ENCODE results near the gene ITPKC.

ITPKC gene

DNA sequence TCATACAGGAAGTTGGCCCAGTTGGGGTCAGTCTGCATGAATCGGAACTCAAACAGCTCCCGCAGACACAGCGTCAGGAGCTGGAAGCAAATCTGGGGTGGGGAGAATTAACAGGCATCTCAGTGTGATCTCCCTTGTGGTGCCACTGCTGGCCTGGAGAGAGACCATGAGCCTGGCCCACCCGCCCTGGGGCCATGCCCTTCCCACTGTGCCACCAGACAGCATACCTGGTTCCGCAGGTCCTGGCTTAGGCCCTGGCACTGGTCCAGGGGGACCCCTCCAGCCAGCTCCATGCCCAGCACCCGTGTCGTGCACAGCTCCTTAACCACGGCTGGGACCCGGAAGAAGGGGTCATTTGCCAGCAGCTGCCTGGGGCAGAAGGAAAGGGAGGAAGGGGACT lies 16.8 kb upstream of the ITPKC start:
- TF ChIP-seq, protein P1, sequence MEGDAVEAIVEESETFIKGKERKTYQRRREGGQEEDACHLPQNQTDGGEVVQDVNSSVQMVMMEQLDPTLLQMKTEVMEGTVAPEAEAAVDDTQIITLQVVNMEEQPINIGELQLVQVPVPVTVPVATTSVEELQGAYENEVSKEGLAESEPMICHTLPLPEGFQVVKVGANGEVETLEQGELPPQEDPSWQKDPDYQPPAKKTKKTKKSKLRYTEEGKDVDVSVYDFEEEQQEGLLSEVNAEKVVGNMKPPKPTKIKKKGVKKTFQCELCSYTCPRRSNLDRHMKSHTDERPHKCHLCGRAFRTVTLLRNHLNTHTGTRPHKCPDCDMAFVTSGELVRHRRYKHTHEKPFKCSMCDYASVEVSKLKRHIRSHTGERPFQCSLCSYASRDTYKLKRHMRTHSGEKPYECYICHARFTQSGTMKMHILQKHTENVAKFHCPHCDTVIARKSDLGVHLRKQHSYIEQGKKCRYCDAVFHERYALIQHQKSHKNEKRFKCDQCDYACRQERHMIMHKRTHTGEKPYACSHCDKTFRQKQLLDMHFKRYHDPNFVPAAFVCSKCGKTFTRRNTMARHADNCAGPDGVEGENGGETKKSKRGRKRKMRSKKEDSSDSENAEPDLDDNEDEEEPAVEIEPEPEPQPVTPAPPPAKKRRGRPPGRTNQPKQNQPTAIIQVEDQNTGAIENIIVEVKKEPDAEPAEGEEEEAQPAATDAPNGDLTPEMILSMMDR (IDR thresholded peaks at IDR 0.05; ENCODE audit: insufficient read depth, low read length, missing control alignments) = no peak
- ChIA-PET POLR2A (interaction anchor here (0.7 kb wide), 1 partner anchor 78 kb away, joined by 3 read pairs; the partner anchor contains the start of gene RAB4B), CTCF (interaction anchor here (0.8 to 1.3 kb wide), 3 partner anchors 9 to 14 kb away, joined by 3 read pairs; no protein-coding TSS in a partner anchor)
- DNase-seq (ENCODE audit: low read depth, low spot score) = no peak
- no peak overlapping the region for H3K4me3 ChIP-seq (ENCODE audit: low read depth, low read length)

DNA sequence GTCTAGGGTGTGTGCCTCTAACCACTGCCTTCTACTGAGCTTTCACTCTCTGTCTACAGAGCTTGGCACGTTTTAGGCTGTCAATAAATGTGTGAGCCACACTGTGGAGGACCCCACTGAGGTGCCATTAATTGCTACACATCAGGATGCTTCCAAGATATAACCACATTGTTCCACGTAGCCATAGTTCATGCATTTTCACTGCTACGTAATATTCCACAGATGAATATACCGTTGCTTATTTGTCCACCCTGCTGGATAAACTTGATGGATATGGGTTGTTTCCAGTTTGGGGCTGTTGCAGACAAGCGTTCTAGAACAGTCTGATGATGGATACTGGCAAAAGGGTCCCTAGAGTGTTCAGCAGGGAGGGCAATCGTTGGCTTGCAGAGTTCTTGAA lies 15.2 kb upstream of the ITPKC start:
- TF ChIP-seq, protein P1 (IDR thresholded peaks at IDR 0.05; ENCODE audit: insufficient read depth, low read length, missing control alignments) = no peak
- POLR2A ChIA-PET = no interaction called here
- no peak for DNase-seq (ENCODE audit: low read depth, low spot score)
- H3K4me3 ChIP-seq (ENCODE audit: low read depth, low read length) = no peak overlapping the region
- CTCF ChIA-PET = interaction anchor here (0.6 to 1.3 kb wide), 3 partner anchors 9 to 702 kb away, joined by 3 to 4 read pairs (median 4); no protein-coding TSS in a partner anchor

DNA sequence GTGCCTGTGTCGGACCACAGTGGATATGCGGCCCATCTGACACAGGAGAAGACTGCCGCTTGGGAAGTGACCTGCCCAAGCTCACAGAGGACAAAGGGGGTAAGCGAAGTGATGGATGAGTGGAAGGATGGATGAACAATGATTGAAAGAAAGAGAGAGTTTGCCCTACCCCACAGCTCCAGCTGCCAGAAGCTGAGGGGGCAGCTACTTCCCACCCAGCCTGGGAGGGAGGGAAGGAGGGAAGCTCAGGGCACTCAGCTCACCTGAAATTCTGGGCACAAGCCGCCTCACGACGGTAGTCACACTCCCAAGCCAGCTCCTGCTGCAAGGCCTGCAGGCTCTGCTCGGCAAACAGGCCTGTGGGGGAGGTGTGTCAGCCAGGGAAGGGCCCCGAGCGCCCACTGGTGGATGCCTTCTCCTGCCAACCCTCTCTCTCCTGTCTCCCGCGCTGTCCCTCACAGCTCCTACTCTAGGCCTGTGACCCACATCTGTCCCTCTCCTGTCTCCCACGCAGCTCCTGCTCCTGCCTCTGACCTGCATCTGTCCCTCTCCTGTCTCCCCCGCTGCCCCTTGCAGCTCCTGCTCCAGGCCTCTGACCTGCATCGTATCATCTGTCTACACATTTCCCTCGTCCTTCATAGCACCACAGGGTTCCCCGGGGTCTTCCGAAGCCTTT lies 14.4 kb upstream of the ITPKC start:
- CTCF ChIA-PET = interaction anchor here (1.0 to 1.3 kb wide), 2 partner anchors 10 to 11 kb away, joined by 3 to 4 read pairs; no protein-coding TSS in a partner anchor
- DNase-seq (ENCODE audit: low read depth, low spot score) = no peak

DNA sequence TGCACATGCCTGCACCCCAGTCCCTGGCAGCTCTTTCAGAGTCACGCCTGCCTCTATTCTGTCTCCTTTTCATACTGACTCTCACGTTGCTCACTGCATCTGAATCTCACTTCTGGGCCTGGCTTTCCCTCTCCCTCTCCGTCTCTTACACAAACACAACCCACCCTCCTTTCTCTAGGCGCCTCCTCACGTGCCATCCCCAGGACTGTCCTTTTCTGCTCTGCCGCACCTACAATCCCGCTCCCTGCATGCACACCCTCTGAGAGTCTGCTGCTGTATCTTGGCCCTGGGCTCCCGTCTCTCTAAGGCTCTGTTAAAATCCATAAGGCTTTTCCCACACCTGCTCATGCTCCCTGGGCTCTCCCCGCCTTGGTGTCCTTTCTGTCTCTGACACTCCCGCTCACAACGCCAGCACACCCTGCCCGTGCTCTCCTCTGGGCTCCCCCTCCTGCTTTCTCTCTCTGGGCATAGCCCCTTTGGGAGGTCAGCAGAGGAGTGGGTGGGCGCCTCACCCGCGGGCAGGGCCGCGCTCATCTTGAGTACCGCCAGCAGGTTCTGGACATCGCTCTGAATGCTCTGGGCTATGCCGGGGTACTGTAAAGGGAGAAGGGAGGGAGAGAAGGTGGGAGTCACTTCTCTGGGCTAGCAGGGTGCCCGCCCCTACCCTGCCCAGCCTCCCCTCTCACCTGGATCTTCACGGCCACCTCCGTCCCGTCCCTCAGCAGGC lies 13.7 kb upstream of the ITPKC start:
- H3K4me3 ChIP-seq (ENCODE audit: low read depth, low read length) = no peak overlapping the region
- POLR2A ChIA-PET = no interaction called here
- CTCF ChIA-PET = interaction anchor here (0.6 to 1.3 kb wide), 5 partner anchors 10 to 278 kb away, joined by 3 to 4 read pairs (median 3); partner anchors contain the start of gene SERTAD1
- TF ChIP-seq, protein P1 (IDR thresholded peaks at IDR 0.05; ENCODE audit: insufficient read depth, low read length, missing control alignments) = no peak
- no peak for DNase-seq (ENCODE audit: low read depth, low spot score)

More for the DNA sequence above, 14.4 kb upstream of the ITPKC start:
- TF ChIP-seq, protein P1 (IDR thresholded peaks at IDR 0.05; ENCODE audit: insufficient read depth, low read length, missing control alignments) = peak; percentile 59
- POLR2A ChIA-PET = no interaction called here
- H3K4me3 ChIP-seq (ENCODE audit: low read depth, low read length) = no peak overlapping the region

DNA sequence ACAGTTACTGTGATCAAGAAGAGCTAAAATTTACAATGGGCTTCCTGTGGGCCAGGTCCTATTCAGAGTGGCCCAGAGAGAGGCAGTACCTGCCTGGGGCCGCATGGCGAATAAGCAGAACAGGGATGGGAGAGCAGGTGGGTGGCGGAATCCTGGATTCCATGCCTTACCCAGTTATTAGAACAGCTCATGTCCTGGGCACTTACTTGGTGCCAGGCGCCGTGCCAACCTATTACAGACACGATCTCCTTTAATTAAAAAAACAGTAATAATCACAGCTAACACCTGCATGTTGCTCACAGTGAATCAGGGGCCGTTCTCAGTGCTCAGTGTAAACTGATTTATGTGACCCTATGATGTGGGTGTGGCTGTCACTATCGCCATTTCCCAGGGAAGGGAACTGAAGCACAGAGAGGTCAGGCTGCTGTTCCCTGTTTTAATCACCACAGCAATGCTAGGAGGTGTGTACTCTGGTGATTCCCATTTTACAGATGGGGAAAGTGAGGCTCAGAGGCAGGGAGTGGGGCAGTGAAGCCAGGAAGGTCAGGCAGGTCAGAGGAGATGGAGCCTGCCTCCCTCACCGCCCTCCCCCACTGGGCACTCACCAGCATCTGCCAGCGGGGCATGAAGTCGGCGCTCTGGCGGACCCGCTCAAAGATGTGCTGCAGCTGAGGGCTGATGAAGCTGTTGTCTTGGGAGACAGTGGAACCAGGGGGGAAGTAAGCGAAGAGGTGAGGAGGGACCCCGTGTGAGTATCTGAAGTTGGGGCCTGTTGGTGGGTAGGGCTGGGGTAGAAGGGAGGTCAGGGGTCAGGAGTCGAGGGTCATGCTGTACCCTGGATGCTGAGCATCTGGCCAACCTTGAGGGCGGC lies 12.2 kb upstream of the ITPKC start:
- POLR2A ChIA-PET = no interaction called here

More for the DNA sequence above, 12.2 kb upstream of the ITPKC start:
- TF ChIP-seq, protein P1 (IDR thresholded peaks at IDR 0.05; ENCODE audit: insufficient read depth, low read length, missing control alignments) = no peak
- CTCF ChIA-PET = interaction anchor here (1.1 to 1.3 kb wide), 3 partner anchors 11 to 103 kb away, joined by 3 read pairs; no protein-coding TSS in a partner anchor
- no peak for DNase-seq (ENCODE audit: low read depth, low spot score)
- H3K4me3 ChIP-seq (ENCODE audit: low read depth, low read length) = no peak overlapping the region
